ENCODE results near the gene FBXO9. TPM values are rescaled to one million over a fixed set of nuclear protein-coding genes. Genes with fewer than 3 reads are reported as not detected.

The FBXO9 gene
- total RNA-seq (100 to 1,000 TPM in 2 of 4 donors, 10 to 100 TPM in 2; 79.9 to 118 (median 103) TPM), polyA plus RNA-seq (33.8 TPM)
- long read RNA-seq, donor 1, transcript FBXO9-202 (13 exons, 3,418 nt) = major isoform, 204 of 247 reads
- long read RNA-seq, donor 1, partial matches to known transcripts = 26 of 247 reads
- long read RNA-seq, donor 1, other reads (novel, unspliced or antisense) = 17 of 247 reads
- long read RNA-seq, donor 2, transcript FBXO9-202 (13 exons, 3,418 nt) = major isoform, 55 of 63 reads
- long read RNA-seq, donor 2, partial matches to known transcripts = 2 of 63 reads
- long read RNA-seq, donor 2, other reads (novel, unspliced or antisense) = 6 of 63 reads
- long read RNA-seq, donor 3, transcript FBXO9-202 (13 exons, 3,418 nt) = major isoform, 18 of 90 reads
- long read RNA-seq, donor 3, partial matches to known transcripts = 62 of 90 reads
- long read RNA-seq, donor 3, other reads (novel, unspliced or antisense) = 10 of 90 reads
- long read RNA-seq, donor 4, transcript FBXO9-202 (13 exons, 3,418 nt) = major isoform, 55 of 70 reads
- long read RNA-seq, donor 4, partial matches to known transcripts = 0 of 70 reads
- long read RNA-seq, donor 4, other reads (novel, unspliced or antisense) = 15 of 70 reads

DNA sequence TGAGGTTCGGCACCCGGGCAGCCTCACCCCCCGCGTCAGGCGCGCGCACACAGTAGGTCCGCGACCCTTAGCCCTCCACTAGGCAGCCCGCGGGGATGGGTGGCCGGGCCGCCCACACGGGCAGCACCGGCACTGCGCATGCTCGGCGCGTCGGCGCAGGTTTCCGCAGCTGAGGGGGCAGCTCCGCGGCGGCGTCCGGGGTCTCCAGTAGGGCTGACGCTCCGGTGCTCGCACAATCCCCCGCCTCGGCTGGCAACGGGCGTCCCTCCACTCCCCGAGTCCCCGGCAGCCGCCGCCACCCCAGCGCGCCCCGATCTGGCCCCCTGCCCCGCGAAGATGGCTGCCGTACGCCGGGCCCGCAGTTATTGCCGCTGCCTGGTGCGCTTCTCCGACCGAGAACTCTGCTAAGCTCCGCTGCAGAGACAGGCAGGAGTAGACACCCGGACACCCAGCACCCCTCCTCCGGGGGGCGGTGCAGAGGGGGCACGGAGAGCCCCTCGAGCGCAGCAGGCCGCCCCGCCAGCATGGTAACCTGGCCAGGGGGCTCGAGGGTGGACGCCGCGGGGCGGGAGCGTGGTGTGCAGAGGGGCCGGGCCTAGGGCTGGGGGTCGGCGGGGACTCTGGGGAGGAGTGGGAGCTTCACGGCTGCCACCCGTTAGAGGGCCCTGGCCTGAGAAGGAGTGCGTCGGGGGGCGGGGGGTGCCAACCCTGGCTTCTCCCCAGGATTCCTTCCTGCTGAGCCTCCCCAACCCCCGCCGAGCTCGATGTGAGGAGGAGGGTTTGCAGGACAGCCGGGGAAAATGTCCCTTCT lies at the start of gene FBXO9:
Gene FBXO9 (plus strand): TSS at position 139 of the 811 bp plus-strand sequence. CDS start 386 bp downstream, at position 525.
- DNase-seq = peak; percentile 78 to 93 (median 91)
- Histone ChIP-seq H3K27ac (ENCODE audit: low read length) (peak within 1 kb of the TSS; percentile 92), H3K27me3 (ENCODE audit: control insufficient read depth, insufficient read depth) (no peaks in the 10 kb centered on the region), H3K4me1 (ENCODE audit: control insufficient read depth, insufficient read depth, low read length) (no peaks in the 10 kb centered on the region), H3K4me3 (ENCODE audit: low read length) (peak within 1 kb of the TSS; percentile 87), H3K9me3 (ENCODE audit: control insufficient read depth, low read length) (no peaks in the 10 kb centered on the region)
- ATAC-seq = peak; percentile 83 to 87
- intact Hi-C loops (cut with DNase I) = loop anchor here in 1 of 4 donors (2.0 kb wide), 1 partner anchor 71 kb away; the partner anchor contains the start of gene GSTA4
- under 1% methylated on average over 78 of the region's 78 CpGs for WGBS

DNA sequence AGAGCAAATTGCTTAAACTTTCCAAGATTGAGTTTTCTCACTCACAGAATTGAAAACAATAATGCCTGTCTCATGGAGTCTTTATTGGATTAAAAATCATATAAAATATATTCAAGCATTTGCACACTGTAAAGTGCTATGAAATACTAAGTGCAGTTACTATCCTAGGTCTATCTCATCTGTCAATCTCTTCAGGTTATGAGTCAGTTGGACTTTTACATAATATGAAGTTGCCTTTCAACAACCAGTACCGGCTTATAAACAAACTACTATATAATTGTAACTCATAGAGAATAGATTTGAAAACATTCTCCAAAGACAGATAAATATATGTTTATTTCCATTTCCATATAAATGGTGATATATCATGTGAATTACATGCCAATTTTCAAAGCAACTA lies 49.7 kb upstream of the FBXO9 start:
- Histone ChIP-seq H3K9me3 (ENCODE audit: control insufficient read depth, low read length) (no peaks in the 10 kb centered on the region), H3K4me1 (ENCODE audit: control insufficient read depth, insufficient read depth, low read length) (no peaks in the 10 kb centered on the region), H3K27me3 (ENCODE audit: control insufficient read depth, insufficient read depth) (no peaks in the 10 kb centered on the region), H3K27ac (ENCODE audit: low read length) (no peak overlapping the region), H3K4me3 (ENCODE audit: low read length) (no peak overlapping the region)
- DNase-seq (no peak), ATAC-seq (no peak)
- intact Hi-C loops (cut with DNase I) = no loop called here
- WGBS = 94% methylated on average over 1 of the region's 1 CpG

DNA sequence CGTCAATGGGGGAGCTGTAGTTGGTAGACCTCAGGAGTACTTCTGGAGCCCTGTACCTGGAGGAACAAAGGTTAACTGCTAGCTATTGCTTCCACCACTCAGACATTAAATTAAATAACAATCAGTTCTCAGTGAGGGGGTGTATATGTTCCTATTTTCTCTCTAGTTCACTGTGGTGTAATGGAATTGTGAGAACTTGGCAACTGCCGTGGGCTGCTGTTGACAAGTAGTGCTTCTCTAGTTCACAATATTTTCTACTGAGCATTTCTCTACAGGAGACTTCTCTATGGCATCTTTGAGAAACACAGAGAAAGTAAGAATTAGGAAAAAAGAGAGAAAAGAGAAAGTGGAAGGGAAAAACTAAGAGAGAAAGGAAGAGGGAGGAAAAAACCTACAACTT lies 46.8 kb upstream of the FBXO9 start:
- 91% methylated on average over 2 of the region's 2 CpGs for WGBS

DNA sequence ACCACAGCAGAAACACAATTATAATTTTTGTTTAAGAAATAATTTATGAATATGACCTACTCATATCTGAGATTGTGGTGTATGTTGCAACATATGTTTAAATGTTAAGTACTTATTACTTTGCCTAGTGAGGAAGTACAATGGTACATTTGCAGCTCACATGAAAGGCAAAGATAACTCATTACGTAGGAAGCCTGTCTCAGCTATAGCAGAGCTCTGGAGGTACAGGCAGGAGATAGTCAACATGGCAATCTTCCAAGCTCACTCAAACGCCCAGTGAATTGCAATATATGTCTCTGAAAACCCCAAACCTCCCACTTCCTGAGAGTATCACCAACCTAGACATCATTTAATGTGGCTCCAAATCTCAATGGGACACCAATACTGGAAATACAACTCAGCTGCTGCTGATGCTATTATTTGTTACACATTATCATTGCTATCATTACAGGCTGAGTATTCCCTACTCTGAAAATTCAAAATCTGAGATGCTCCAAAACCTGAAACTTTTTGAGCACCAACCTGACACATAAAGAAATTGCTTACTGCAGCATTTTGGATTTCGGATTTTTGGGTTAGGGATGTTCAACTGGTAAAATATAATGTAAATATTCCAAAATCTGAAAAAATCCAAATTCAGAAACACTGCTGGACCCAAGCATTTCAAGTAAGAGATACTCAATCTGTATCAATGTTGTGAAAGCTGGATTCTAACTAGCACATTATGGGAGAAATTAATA lies 45.0 kb upstream of the FBXO9 start:
- no peak overlapping the region for H3K27ac ChIP-seq (ENCODE audit: low read length)
- no peaks in the 10 kb centered on the region for H3K4me1 ChIP-seq (ENCODE audit: control insufficient read depth, insufficient read depth, low read length)
- H3K9me3 ChIP-seq (ENCODE audit: control insufficient read depth, low read length) = no peaks in the 10 kb centered on the region
- WGBS = 62% methylated on average over 3 of the region's 3 CpGs
- no peak for ATAC-seq
- intact Hi-C loops (cut with DNase I) = no loop called here
- no peaks in the 10 kb centered on the region for H3K27me3 ChIP-seq (ENCODE audit: control insufficient read depth, insufficient read depth)
- no peak overlapping the region for H3K4me3 ChIP-seq (ENCODE audit: low read length)
- no peak for DNase-seq

More for the DNA sequence above, 46.8 kb upstream of the FBXO9 start:
- no peak overlapping the region for H3K27ac ChIP-seq (ENCODE audit: low read length)
- no peaks in the 10 kb centered on the region for H3K9me3 ChIP-seq (ENCODE audit: control insufficient read depth, low read length)
- no peaks in the 10 kb centered on the region for H3K4me1 ChIP-seq (ENCODE audit: control insufficient read depth, insufficient read depth, low read length)
- intact Hi-C loops (cut with DNase I) = no loop called here
- no peaks in the 10 kb centered on the region for H3K27me3 ChIP-seq (ENCODE audit: control insufficient read depth, insufficient read depth)
- ATAC-seq (no peak), DNase-seq (no peak)
- no peak overlapping the region for H3K4me3 ChIP-seq (ENCODE audit: low read length)

DNA sequence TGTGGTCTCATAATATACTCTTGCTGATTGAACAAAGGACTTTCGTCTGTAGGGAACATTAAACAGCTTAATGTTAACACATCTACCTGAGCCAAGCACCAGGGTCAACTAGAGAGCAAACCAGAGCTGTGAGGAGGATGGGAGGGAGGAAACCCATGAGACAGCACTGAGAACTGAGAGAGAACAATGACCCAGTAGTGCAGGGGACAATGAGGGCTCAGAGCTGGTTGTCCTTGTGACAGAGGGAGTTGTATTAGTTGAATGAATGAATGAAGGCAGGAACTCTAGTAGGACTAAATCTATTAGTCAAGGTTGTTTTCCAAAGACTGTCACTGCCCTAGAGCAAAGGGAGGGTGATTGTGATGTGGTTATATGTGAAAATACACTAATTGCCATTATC lies 41.9 kb upstream of the FBXO9 start:
- H3K4me3 ChIP-seq (ENCODE audit: low read length) = no peak overlapping the region
- intact Hi-C loops (cut with DNase I) = no loop called here
- H3K27ac ChIP-seq (ENCODE audit: low read length) = no peak overlapping the region
- 95% methylated on average over 1 of the region's 1 CpG for WGBS
- H3K27me3 ChIP-seq (ENCODE audit: control insufficient read depth, insufficient read depth) = no peaks in the 10 kb centered on the region
- no peak for DNase-seq
- no peak for ATAC-seq
- H3K4me1 ChIP-seq (ENCODE audit: control insufficient read depth, insufficient read depth, low read length) = no peaks in the 10 kb centered on the region
- H3K9me3 ChIP-seq (ENCODE audit: control insufficient read depth, low read length) = no peaks in the 10 kb centered on the region

DNA sequence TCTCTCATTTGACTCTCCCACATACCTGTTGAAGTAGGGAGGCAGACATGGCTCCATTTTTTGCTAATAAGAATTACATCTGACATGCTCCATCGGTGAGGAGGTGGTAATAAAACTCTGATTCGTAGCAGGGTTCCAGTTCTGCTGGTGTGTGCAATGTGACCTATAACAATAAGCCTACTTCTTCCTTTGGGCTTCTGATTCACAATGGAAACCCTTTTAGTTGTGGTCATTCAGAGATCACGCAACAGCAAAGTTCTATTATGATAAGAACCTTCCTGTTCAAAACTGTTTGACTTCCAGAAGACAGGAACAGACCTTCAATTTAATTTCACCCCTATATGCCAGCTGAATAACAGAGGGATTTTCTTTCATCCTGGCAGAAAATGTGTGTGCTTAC lies 38.7 kb upstream of the FBXO9 start:
- Histone ChIP-seq H3K4me3 (ENCODE audit: low read length) (no peak overlapping the region), H3K27ac (ENCODE audit: low read length) (no peak overlapping the region), H3K9me3 (ENCODE audit: control insufficient read depth, low read length) (no peaks in the 10 kb centered on the region), H3K27me3 (ENCODE audit: control insufficient read depth, insufficient read depth) (no peaks in the 10 kb centered on the region), H3K4me1 (ENCODE audit: control insufficient read depth, insufficient read depth, low read length) (no peaks in the 10 kb centered on the region)
- WGBS = 89% methylated on average over 3 of the region's 3 CpGs
- ATAC-seq (no peak), DNase-seq (no peak)
- intact Hi-C loops (cut with DNase I) = no loop called here

DNA sequence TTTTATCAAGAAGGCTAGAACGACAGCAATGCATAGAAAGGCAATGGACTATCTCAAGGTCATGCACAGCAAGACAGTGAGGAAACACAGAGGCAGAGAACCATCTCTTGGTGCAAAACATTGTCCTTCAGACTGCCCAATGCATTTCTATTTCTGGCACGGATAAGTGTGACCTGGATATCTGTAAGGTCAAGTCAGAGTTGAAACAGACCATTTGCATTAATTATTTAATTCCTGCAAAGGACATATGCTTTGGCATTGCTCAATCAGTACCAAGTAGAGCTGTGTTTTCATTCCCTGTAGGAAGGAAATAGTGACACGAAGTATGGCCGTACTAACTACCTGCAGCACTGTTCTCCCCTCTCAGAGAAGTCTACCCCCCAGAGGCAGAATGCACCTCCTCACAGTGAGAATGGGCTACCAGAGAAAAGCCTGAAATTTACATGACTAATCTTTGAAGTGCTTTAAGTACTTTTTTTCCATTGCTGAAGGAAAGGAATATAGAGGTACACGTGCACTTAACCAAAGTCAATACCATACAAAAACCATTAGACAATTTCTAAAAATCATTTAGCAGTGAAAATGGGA lies 38.0 kb upstream of the FBXO9 start:
- 68% methylated on average over 5 of the region's 5 CpGs for WGBS
- Histone ChIP-seq H3K27me3 (ENCODE audit: control insufficient read depth, insufficient read depth) (no peaks in the 10 kb centered on the region), H3K9me3 (ENCODE audit: control insufficient read depth, low read length) (no peaks in the 10 kb centered on the region), H3K4me1 (ENCODE audit: control insufficient read depth, insufficient read depth, low read length) (no peaks in the 10 kb centered on the region), H3K4me3 (ENCODE audit: low read length) (no peak overlapping the region), H3K27ac (ENCODE audit: low read length) (no peak overlapping the region)
- no peak for DNase-seq
- ATAC-seq = no peak
- intact Hi-C loops (cut with DNase I) = no loop called here

DNA sequence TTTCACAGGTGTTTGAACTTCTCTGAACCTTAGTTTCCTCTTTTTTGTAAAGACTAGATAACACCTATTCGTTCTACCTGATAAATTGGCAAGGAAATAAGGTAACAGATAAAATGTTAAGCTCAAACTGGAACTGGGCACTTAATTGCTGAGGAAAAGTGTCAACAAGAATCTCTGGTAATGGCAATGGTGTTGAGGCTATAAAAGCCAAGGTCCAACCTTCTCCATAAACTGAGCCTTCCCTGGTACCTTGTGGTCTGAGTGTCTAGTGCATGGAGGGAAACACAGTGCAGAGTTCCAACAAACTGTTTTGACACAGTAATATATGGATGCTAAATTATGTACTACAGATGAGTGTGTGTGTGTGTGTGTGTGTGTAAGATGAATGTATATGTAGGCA lies 36.7 kb upstream of the FBXO9 start:
- 70% methylated on average over 1 of the region's 1 CpG for WGBS
- Histone ChIP-seq H3K4me3 (ENCODE audit: low read length) (no peak overlapping the region), H3K9me3 (ENCODE audit: control insufficient read depth, low read length) (no peaks in the 10 kb centered on the region), H3K27me3 (ENCODE audit: control insufficient read depth, insufficient read depth) (no peaks in the 10 kb centered on the region), H3K4me1 (ENCODE audit: control insufficient read depth, insufficient read depth, low read length) (peaks cover 4% of the 10 kb centered on the region), H3K27ac (ENCODE audit: low read length) (no peak overlapping the region)
- no peak for ATAC-seq
- intact Hi-C loops (cut with DNase I) = no loop called here
- no peak for DNase-seq

DNA sequence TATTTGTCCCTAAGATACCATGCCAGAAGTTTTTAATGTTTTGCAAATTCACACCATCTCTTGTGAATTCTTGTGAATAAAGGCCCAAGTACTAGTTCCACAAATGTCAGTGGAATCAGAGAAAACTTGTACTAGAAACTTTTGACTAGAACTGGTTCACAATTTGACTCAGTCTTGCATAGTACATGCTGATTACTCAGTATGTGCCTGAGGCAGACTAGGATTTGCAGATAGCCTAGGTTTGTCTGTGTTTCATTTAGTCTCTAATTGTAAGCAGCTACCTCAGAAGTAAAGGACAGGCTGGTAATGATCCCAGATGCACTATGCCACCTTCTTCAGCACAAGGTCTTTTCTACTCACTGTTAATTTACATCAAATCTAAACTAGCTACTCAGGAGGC lies 35.9 kb upstream of the FBXO9 start:
- no peak for DNase-seq
- Histone ChIP-seq H3K27ac (ENCODE audit: low read length) (no peak overlapping the region), H3K9me3 (ENCODE audit: control insufficient read depth, low read length) (no peaks in the 10 kb centered on the region), H3K27me3 (ENCODE audit: control insufficient read depth, insufficient read depth) (no peaks in the 10 kb centered on the region), H3K4me1 (ENCODE audit: control insufficient read depth, insufficient read depth, low read length) (peaks cover 4% of the 10 kb centered on the region), H3K4me3 (ENCODE audit: low read length) (no peak overlapping the region)
- ATAC-seq = no peak
- intact Hi-C loops (cut with DNase I) = no loop called here

DNA sequence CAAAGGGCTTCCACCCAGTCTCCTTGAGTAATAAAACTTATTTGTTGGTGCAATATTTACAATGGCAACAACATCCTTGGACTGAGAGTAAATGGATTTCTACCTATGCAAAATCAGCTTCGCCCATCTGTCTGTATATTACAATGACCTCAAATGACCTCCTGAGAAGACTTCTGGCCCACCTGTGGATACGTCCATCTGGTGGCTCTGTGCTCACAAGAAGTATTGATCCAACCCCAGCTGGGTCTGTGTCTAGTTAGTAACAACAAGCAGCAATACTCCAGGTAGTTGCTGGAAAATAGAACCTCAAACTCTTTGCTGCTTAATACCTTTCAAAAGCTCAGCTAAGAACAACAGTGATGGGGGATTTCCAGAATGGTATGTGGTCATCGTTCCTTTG lies 35.4 kb upstream of the FBXO9 start:
- intact Hi-C loops (cut with DNase I) = no loop called here
- 94% methylated on average over 3 of the region's 3 CpGs for WGBS
- no peak for ATAC-seq
- peaks cover 4% of the 10 kb centered on the region for H3K4me1 ChIP-seq (ENCODE audit: control insufficient read depth, insufficient read depth, low read length)
- H3K4me3 ChIP-seq (ENCODE audit: low read length) = no peak overlapping the region
- H3K27me3 ChIP-seq (ENCODE audit: control insufficient read depth, insufficient read depth) = no peaks in the 10 kb centered on the region
- DNase-seq = no peak
- H3K27ac ChIP-seq (ENCODE audit: low read length) = no peak overlapping the region
- H3K9me3 ChIP-seq (ENCODE audit: control insufficient read depth, low read length) = no peaks in the 10 kb centered on the region

Measured in right cardiac atrium (tissue), 5 donors.